HCT116 (cell line): Measurements from ENCODE around the gene CTCF. TPM values are rescaled to one million over a fixed set of nuclear protein-coding genes. Genes with fewer than 3 reads are reported as not detected.

ENCODE experiments used
- ATAC-seq: fragments of 200-7000 bp; cut with Tn5 transposase; 2 replicates; pipeline ENCODE4 v1.9.1; 2020; ENCODE audit warnings: mild to moderate bottlenecking, moderate library complexity
- BruUV-seq: library from RNA; stranded (reverse); fragments of 400-500 nt; replicated peaks from 2 replicates; lab custom pipeline; 2021; lab: Mats Ljungman, UMichigan
- CTCF ChIA-PET: fragments of 300-600 bp; sonication (Branson Sonifier 250); formaldehyde crosslinking; loops from one replicate; lab custom pipeline; 2021; ENCODE audit warnings: antibody characterized with exemption; lab: Charles Lee
- POLR2A ChIA-PET: fragments of 300-600, 350-600 bp; sonication (Branson Sonifier 250); formaldehyde crosslinking; loops from one replicate; lab custom pipeline; 2021; ENCODE audit warnings: antibody characterized with exemption; lab: Charles Lee
- RAD21 ChIA-PET, 2 experiments: fragments of 300-600 bp; sonication (Branson Sonifier 250); formaldehyde crosslinking; loops; one replicate each; lab custom pipeline; 2023; ENCODE audit warnings: low total read pairs in 2 of 2; ENCODE audit not compliant: uncharacterized antibody in 2 of 2, unreplicated experiment in 2 of 2, low non-redundant PET in 1 of 2; lab: Charles Lee
- DNase-seq: peaks from one replicate; pipeline ENCODE4 v3.0.0-alpha.2; 2010; ENCODE audit warnings: low read depth, low spot score
- H2AFZ ChIP-seq: fragments of 200-600 bp; shearing (Covaris generic), sonication (generic); 2 replicates; pipeline ENCODE4 v1.6.1; 2017; ENCODE audit warnings: low read depth, mixed run types, mixed read lengths, antibody characterized with exemption, low read length; ENCODE audit not compliant: poor library complexity, severe bottlenecking
- H3K27ac ChIP-seq: 2 replicates; pipeline ENCODE4 v1.5.1; 2012; ENCODE audit warnings: low read depth, low read length
- H3K27me3 ChIP-seq: fragments of 200-600 bp; sonication (generic); 2 replicates; pipeline ENCODE4 v1.6.1; 2016; ENCODE audit warnings: mixed run types, low read length, mixed read lengths; ENCODE audit not compliant: insufficient read depth
- H3K36me3 ChIP-seq, 2 experiments: fragments of 200-500 bp in 1 of 2; fragments of 200-600 bp in 1 of 2; sonication (Bioruptor generic) in 1 of 2; sonication (generic) in 1 of 2; 2 replicates each; pipeline versions ENCODE4 v1.5.1 to v1.6.1; 2014 to 2016; ENCODE audit warnings: low read length in 2 of 2, inconsistent platforms in 1 of 2, mixed read lengths in 1 of 2, mixed run types in 1 of 2; ENCODE audit not compliant: insufficient read depth in 2 of 2, control insufficient read depth in 1 of 2
- H3K4me1 ChIP-seq, 2 experiments: fragments of 200-600 bp in 1 of 2; sonication (generic) in 1 of 2; 2 replicates each; pipeline versions ENCODE4 v1.5.1 to v1.6.1; 2012 to 2017; ENCODE audit warnings: low read length in 2 of 2, inconsistent platforms in 1 of 2, mild to moderate bottlenecking in 1 of 2, mixed read lengths in 1 of 2, mixed run types in 1 of 2, moderate library complexity in 1 of 2; ENCODE audit not compliant: insufficient read depth in 2 of 2, control insufficient read depth in 1 of 2
- H3K4me2 ChIP-seq: fragments of 200-600 bp; sonication (generic); 2 replicates; pipeline ENCODE4 v1.6.1; 2017; ENCODE audit warnings: mixed run types, low read length, mixed read lengths
- H3K4me3 ChIP-seq, 2 experiments: fragments of 200-600 bp in 1 of 2; sonication (generic) in 1 of 2; replicated peaks in 1 of 2; 2 replicates each; pipeline ENCODE4 v1.5.1; 2011 to 2016; ENCODE audit warnings: low read length in 2 of 2, control low read depth in 1 of 2, low read depth in 1 of 2, mild to moderate bottlenecking in 1 of 2, mixed read lengths in 1 of 2, mixed run types in 1 of 2
- H3K79me2 ChIP-seq: fragments of 200-600 bp; sonication (generic); 2 replicates; pipeline ENCODE4 v1.6.1; 2017; ENCODE audit warnings: mild to moderate bottlenecking, mixed run types, low read length, moderate library complexity, mixed read lengths; ENCODE audit not compliant: insufficient read depth
- H3K9ac ChIP-seq: fragments of 200-600 bp; sonication (generic); 2 replicates; pipeline ENCODE4 v1.6.1; 2016; ENCODE audit warnings: low read length, mixed read lengths
- H3K9me2 ChIP-seq: fragments of 200-600 bp; sonication (generic), shearing (Covaris generic); 2 replicates; pipeline ENCODE4 v1.6.1; 2017; ENCODE audit warnings: mixed run types, mild to moderate bottlenecking, moderate library complexity; ENCODE audit not compliant: insufficient read depth
- H3K9me3 ChIP-seq, 2 experiments: fragments of 200-500 bp in 1 of 2; fragments of 200-600 bp in 1 of 2; sonication (Bioruptor generic) in 1 of 2; sonication (generic) in 1 of 2; 2 replicates each; pipeline ENCODE4 v1.6.1; 2014 to 2017; ENCODE audit warnings: low read length in 2 of 2, mixed read lengths in 2 of 2, inconsistent platforms in 1 of 2, low read depth in 1 of 2, mild to moderate bottlenecking in 1 of 2, mixed run types in 1 of 2, moderate library complexity in 1 of 2; ENCODE audit not compliant: control insufficient read depth in 1 of 2, insufficient read depth in 1 of 2
- H4K20me1 ChIP-seq: fragments of 200-600 bp; sonication (generic), shearing (Covaris generic); 2 replicates; pipeline ENCODE4 v1.6.1; 2017; ENCODE audit warnings: mixed run types, mild to moderate bottlenecking, moderate library complexity; ENCODE audit not compliant: insufficient read depth
- CBX3 ChIP-seq: IDR thresholded peaks from 2 replicates; pipeline ENCODE4 v1.6.1; 2012; ENCODE audit warnings: low read depth
- CEBPB ChIP-seq: IDR thresholded peaks from 2 replicates; pipeline ENCODE4 v1.6.1; 2012; ENCODE audit warnings: low read depth
- EGR1 ChIP-seq: IDR thresholded peaks from 2 replicates; pipeline ENCODE4 v1.6.1; 2012; ENCODE audit warnings: low read depth
- ELF1 ChIP-seq: IDR thresholded peaks from 2 replicates; pipeline ENCODE4 v1.6.1; 2012; ENCODE audit warnings: low read depth, borderline replicate concordance
- FOSL1 ChIP-seq: IDR thresholded peaks from 2 replicates; pipeline ENCODE4 v1.6.1; 2012; ENCODE audit warnings: low read depth
- JUND ChIP-seq: IDR thresholded peaks from 2 replicates; pipeline ENCODE4 v1.6.1; 2012
- REST ChIP-seq: IDR thresholded peaks from 2 replicates; pipeline ENCODE4 v1.6.1; 2012; ENCODE audit warnings: low read depth
- SP1 ChIP-seq: IDR thresholded peaks from 2 replicates; pipeline ENCODE4 v1.6.1; 2012; ENCODE audit warnings: low read depth
- YY1 ChIP-seq: IDR thresholded peaks from 2 replicates; pipeline ENCODE4 v1.6.1; 2011; ENCODE audit warnings: low read length, low read depth, moderate library complexity, mild to moderate bottlenecking; ENCODE audit not compliant: insufficient replicate concordance; ENCODE audit errors: extremely low read depth
- ZFX ChIP-seq: fragments of 450-650 bp; IDR thresholded peaks from 2 replicates; pipeline ENCODE4 v1.6.1; 2017
- ZNF274 ChIP-seq: fragments of 200-500 bp; sonication (Bioruptor generic); IDR thresholded peaks from 2 replicates; pipeline ENCODE4 v1.6.1; 2014; ENCODE audit warnings: mild to moderate bottlenecking, low read depth, low read length, inconsistent platforms
- intact Hi-C: fragments of 100-400 bp; cut with micrococcal nuclease; formaldehyde crosslinking; loops from 2 replicates; pipeline ENCODE4 v1.10.0; 2022
- total RNA-seq: library from RNA; stranded (reverse); gene quantifications from one replicate; pipeline ENCODE4 v1.2.1, GENCODE V29; 2021; ENCODE audit not compliant: unreplicated experiment
- TF ChIP-seq, protein P1 (sequence below): IDR thresholded peaks from 2 replicates; pipeline ENCODE4 v1.6.1; 2011; ENCODE audit warnings: mild to moderate bottlenecking, low read length, moderate library complexity; ENCODE audit not compliant: insufficient replicate concordance; ENCODE audit errors: extremely low read depth

CTCF gene
- total RNA-seq, 1 experiment from 2014 or later, result 48.3 TPM

DNA sequence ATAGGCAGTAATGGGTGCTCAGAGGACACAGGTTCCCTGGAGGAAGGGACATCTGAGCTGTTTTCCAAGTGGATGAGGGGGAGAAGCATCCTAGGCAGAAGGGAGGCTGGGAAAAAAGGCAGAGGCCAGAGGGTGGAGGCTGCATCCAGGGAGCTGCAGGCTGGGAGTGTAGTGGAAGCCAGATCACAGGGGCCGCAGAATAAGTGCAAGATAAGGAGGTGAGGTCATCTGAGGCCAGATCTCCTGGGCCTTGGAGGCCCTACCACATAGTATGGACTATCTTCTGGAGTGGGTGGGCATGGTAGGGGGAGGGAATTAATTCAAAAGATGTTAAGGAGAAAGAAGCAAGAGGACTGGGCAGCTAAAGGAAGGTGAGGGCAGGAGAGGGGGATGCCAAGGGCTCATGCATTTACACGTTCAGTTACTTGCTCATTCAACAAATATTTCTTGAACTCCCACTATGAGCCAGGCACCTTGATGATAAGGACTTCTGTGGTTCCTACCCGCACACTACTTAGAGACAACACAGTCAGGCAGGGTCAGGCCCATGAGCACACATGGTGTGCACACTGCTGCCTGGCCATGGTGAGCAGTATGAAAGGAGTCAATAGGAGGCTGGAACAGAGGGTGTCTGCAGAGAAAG is 36.1 kb upstream of the CTCF start:
- no peak for DNase-seq
- Histone ChIP-seq H3K9ac (no peak overlapping the region), H3K4me1 (peaks cover 17 to 60% of the 10 kb centered on the region in 2 experiments), H2AFZ (no peak overlapping the region), H4K20me1 (no peaks in the 10 kb centered on the region), H3K79me2 (peaks cover 21% of the 10 kb centered on the region), H3K36me3 (no peaks in the 10 kb centered on the region), H3K9me2 (no peaks in the 10 kb centered on the region), H3K4me2 (no peak overlapping the region), H3K9me3 (no peaks in the 10 kb centered on the region), H3K27me3 (no peaks in the 10 kb centered on the region), H3K4me3 (no peak overlapping the region), H3K27ac (no peak overlapping the region)
- TF ChIP-seq SP1 (no peak), REST (no peak), ZNF274 (no peak), ELF1 (no peak), EGR1 (no peak), CEBPB (no peak), ZFX (no peak), CBX3 (no peak), YY1 (no peak), FOSL1 (no peak), JUND (no peak)
- TF ChIP-seq, protein P1, sequence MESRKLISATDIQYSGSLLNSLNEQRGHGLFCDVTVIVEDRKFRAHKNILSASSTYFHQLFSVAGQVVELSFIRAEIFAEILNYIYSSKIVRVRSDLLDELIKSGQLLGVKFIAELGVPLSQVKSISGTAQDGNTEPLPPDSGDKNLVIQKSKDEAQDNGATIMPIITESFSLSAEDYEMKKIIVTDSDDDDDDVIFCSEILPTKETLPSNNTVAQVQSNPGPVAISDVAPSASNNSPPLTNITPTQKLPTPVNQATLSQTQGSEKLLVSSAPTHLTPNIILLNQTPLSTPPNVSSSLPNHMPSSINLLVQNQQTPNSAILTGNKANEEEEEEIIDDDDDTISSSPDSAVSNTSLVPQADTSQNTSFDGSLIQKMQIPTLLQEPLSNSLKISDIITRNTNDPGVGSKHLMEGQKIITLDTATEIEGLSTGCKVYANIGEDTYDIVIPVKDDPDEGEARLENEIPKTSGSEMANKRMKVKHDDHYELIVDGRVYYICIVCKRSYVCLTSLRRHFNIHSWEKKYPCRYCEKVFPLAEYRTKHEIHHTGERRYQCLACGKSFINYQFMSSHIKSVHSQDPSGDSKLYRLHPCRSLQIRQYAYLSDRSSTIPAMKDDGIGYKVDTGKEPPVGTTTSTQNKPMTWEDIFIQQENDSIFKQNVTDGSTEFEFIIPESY, result no peak
- POLR2A ChIA-PET, result no interaction called here
- CTCF ChIA-PET, result no interaction called here
- BruUV-seq, result no TSS peak
- RAD21 ChIA-PET, result no interaction called here
- intact Hi-C loops, result loop anchor here (10.0 kb wide), 3 partner anchors 279 to 709 kb away; partner anchors contain the start of genes CTRL, ESRP2, PSMB10 and RANBP10
- no peak for ATAC-seq
